Measurements from ENCODE around the gene OVCH1.

DNA sequence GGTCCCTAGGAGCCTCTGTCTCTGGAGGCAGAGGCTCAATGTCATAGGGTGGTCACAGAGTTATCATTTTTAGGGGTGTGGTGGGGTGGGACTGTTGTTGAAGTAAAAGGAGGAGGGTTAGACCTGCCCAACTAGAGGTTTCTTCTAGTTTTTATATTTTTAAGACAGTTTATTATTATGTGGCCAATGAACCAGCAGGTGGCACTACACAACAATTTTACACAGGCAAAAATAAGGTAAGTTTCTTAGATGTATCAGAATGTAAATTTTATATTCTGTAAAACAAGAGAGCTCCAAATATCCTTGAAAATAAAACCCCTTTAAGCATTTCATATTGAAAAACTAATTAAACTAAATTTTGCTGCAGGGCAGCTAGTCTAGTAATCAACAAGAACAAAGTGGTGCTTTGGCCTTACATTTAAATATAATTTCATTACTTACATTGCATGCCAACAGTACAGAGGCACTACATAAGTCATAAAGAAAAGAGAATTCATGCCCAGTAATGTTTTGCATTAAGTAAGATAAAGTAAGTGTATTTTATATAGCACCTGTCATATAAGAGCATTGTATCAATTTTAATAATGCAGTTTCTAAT lies 22.2 kb upstream of the OVCH1 start:
- TF ChIP-seq BACH2 (CRISPR knock-in tag; IDR thresholded peaks at IDR 0.05; ENCODE audit: borderline replicate concordance) (no peak), ESRRG (CRISPR knock-in tag; IDR thresholded peaks at IDR 0.05) (no peak)
